ENCODE data around the gene LRRC7.

The LRRC7 gene

GRCh38 chr1:70048336-70049094 lies 480.8 kb downstream of the LRRC7 start:
- no peak for DNase-seq

DNA sequence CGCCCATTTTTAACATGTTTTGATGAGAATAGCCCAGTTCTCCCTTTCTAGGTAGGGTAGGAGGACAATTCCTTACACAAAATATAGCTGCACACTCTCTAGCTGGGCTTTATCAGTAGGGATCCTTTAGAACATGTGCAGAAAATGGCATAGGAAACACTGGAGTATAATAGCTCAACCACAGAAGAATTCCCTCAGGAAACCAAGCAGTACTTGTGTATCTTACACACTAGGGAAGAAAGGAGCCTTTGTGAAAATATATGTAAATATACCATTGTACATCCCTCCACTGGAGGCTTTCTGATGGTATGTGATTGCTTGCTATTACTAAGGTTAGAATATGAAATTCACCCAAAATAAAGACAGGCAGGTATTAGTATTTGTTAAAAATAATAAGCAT lies 484.2 kb downstream of the LRRC7 start:
- DNase-seq, result no peak

GRCh38 chr1:70057500-70057899 lies 489.8 kb downstream of the LRRC7 start:
- no peak for DNase-seq

DNA sequence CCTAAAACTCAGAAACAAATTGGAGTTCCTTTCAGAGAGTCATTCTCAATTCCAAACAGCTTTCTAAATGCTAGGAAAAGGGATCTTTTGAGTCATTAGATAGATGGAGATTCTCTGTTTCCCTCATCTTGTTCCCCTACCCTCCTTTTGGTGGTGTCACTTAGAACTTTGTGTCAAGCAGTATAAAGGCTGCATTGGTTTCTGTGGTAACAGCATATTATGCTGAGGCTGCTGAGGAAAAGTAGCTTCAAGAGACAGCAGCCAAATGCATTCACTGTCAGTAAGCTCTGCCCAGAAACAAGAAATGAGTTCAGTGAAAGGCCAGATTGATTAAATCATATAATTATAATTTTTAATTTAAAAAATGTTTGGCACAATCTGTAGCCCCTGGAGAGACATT lies 493.5 kb downstream of the LRRC7 start:
- no peak for DNase-seq

DNA sequence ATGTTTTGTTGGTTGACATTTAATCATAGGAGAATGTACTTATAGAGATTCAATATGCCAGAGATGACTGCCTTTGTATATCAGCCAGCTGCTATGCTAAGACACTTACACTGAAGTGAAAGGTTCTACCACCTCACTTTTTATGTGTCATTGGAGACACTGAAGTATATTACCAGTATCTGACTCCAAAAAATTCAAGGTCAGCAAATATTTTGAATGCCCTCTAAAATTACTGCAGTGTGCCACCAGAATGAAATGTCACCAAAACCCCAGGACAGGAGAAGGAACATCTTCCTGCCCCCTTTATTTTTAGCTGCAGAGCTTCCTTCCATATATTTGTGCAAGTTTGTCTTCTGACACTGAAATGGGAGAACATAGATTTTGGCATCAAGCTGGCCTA lies 496.1 kb downstream of the LRRC7 start:
- DNase-seq, result no peak

- DNase-seq, result no peak
Observed at GRCh38 chr1:70066711-70067110, 499.0 kb downstream of the LRRC7 start.

DNA sequence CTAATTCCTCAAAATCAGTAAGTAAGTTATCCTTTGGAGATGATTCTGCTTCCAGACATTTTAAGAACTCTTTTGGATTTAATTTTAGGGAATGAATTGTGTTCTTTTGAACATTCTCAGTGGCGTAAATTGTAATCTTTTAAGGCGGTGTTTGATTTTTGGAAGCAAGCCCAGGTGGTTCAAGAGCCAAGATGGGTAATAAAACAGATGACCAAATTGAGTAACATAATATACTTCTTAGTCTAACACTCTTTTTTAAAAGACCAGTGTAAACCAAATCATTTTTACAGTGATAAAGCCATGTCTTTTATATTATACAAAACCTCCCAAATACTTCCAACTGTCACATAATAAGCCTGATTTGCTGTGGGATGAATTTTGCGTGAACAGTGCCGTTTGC lies 503.9 kb downstream of the LRRC7 start:
- no peak for DNase-seq

DNA sequence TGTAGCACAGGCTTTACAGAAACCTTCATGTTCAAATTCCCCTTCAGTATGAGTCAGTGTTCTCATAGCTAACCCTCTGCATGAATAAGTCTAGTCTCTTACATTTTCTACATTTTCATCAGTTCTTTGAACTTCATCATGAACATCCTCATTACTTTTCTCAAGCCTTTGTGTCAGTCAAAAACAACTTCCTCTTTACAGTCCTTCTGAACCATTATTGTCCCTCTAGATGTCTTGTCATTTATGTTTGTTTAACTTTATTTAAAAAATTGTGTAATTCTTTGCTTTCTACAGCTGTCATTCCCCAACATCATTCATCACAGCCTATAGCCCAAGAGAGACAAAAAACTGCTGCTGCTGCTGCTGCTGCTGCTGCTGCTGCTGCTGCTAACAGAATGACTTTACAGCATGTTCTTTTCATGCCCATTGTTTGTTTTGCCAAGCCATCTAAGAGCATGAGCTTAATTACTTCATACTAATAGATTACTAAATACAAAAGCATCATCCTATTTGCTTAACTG lies 504.6 kb downstream of the LRRC7 start:
- no peak for DNase-seq

DNA sequence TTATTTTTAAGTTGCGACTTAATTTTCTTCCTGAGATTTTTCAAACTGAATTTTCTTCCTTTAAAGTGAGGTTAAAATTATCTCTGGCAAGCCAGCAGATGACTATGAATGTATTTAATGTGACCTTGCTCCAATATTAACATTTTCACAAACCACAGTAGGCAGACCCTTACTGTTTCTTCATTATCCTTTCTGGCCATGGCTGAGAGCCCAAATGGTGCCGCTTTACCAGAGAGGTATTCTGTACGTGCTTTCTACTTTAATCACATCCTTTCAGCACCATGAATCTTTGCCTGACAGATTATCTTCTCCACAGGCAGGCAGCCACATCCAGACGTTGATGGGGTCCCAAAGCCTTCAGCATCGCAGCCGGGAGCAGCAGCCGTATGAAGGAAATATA lies 508.0 kb downstream of the LRRC7 start:
- no peak for DNase-seq

DNA sequence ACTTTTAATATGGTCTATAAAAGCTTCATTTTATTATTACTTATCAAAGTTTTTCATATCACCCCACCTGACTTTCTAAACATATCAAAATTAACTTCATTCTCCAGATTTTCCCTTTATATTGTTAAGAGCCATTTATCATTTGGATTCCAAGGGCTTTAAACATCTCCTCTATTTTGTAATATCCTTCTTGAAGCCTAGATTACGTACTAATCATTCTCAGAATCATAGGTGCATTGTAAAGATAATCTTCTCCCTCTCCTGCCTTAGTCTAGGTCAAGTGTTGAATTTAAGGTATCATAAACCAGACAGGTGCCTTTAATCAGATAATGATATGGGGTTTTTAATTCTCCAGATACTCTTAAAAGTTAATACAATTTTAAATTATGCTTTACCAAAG lies 509.3 kb downstream of the LRRC7 start:
- DNase-seq, result no peak

DNA sequence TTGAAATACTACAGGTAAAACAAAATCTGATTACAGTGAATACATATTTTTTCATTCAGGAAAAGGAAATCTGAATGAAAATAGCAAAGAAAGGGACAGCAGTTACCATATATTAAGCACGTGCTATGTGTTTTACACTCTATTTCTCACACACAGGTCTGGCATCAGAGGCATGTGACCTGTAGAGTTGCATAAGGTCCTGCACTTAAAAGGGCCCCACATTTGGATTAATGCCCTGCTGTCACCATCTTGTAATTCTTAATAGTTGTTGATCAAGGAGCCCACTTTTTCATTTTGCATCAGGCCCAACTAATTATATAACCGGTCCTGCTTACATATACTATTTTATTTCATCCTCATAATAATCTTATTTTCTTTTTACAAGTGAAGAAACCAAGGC lies 511.8 kb downstream of the LRRC7 start:
- DNase-seq, result no peak

- no peak for DNase-seq
Observed at GRCh38 chr1:70083519-70083918, 515.8 kb downstream of the LRRC7 start.

DNA sequence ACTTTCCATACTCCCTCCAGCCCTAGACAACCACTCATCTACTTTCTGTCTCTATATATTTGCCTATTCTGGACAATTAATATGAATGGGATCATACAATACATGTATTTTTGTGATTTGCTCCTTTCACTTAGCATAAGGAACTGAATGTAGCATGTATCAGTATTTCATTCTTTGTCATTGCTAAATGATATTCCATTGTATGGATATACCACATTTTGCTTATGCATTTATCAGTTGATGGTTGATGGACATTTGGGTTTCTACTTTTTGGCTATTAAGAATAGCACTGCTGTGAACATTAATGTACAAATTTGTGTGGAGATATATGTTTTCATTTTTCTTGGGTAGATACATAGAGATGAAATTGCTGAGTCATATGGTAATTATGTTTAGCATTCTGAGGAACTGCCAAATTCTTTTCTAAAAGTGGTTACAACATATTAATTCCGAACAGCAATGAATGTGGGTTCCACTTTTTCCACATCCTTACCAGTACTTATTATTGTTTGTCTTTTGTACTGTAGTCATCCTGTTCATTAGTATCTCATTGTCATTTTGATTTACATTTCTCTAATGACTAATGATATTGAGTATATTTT lies 516.7 kb downstream of the LRRC7 start:
- no peak for DNase-seq

- no peak for DNase-seq
Observed at GRCh38 chr1:70085521-70085920, 517.8 kb downstream of the LRRC7 start.

DNA sequence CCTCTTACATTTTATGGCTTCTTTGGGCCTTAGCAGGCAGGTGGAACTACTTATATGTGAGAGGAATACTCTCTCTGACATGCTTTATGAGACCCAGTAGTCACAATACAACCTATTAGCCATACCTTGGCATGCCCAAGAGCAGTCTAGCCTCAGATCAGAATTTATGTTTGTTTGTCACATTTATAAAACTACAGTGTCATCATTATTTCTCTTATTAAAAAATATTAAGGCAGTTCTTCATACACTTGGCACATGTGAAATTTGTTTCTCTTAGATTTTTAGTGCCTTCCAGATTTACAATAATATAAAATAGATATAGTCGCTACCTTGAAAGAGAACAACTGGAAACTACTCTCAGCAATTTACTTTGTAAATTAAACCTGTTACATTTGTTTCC lies 519.2 kb downstream of the LRRC7 start:
- DNase-seq, result no peak

DNA sequence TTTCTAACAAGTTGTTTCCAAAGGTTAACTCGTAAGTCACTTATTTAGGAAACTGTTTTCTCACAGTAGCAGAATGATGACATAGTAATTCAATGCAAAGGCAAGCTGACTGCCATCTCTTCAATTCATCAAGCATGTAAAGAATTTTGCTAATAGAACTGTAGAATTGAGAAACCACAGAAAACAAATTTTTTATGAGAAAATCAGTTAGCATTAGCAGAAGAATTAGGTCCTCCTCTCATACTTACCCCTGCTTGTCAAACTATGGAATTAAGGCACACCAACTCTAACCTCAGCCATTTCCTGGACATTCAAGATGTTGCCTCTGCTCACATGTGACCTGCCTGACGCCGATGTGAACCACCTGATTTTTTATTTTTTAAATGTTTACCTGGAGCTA lies 522.4 kb downstream of the LRRC7 start:
- no peak for DNase-seq

GRCh38 chr1:70090875-70091274 lies 523.2 kb downstream of the LRRC7 start:
- no peak for DNase-seq

- no peak for DNase-seq
Observed at GRCh38 chr1:70091811-70092210, 524.1 kb downstream of the LRRC7 start.

DNA sequence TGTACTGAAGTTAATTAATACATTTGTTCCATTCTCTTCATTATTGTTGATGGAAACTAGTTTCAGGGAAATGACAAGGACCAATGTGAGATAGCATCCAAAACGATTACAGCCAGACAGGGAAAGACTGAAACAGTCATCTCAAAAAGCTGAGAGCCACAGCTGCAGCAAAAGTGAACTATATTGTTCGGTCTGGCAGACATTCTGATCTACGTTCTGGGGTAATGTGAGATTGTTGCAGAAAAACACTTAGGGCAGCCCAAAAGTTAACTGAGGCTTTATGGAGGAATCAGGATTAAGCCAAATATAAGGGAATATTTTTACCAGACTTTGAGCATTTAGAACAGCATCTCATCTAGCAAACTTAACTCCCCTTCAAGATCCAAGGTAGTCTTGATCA lies 524.8 kb downstream of the LRRC7 start:
- no peak for DNase-seq

- DNase-seq, result no peak
Observed at GRCh38 chr1:70093250-70093975, 525.7 kb downstream of the LRRC7 start.

GRCh38 chr1:70101231-70101630 lies 533.5 kb downstream of the LRRC7 start:
- no peak for DNase-seq

- DNase-seq, result no peak
Observed at GRCh38 chr1:70101774-70102173, 534.1 kb downstream of the LRRC7 start.

GRCh38 chr1:70103770-70104169 lies 536.0 kb downstream of the LRRC7 start:
- DNase-seq, result no peak

DNA sequence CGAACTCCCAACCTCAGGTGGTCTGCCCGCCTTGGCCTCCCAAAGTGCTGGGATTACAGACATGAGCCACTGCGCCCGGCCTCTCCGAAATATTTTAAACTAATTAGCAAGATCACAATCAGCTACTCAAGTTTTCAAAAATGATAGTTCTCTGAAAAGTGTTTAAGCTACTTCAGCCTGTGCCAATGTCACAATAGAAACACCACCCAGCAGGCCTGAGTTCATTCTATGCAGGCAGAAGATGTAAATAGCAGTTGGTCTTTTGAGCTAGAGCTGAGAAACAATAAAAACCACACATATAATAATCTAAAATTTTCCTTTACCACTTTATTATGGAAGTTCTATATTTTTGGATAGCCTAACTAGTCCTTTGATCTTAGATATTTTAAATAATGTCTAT lies 541.5 kb downstream of the LRRC7 start:
- DNase-seq, result no peak

Data from retina (tissue), 1 donor.